ENCODE measurements around the gene FAXC.
"Not testable (repeated sequence)": the region's sequence is repeated elsewhere in the genome, so short reads cannot be mapped to it uniquely, and the experiment has no call there.

The FAXC gene

GRCh38 chr6:99341862-99342455, 7.5 kb downstream of the FAXC start:
- no peak for DNase-seq (ENCODE audit: low read depth in 2 of 3, low spot score in 2 of 3)

DNA sequence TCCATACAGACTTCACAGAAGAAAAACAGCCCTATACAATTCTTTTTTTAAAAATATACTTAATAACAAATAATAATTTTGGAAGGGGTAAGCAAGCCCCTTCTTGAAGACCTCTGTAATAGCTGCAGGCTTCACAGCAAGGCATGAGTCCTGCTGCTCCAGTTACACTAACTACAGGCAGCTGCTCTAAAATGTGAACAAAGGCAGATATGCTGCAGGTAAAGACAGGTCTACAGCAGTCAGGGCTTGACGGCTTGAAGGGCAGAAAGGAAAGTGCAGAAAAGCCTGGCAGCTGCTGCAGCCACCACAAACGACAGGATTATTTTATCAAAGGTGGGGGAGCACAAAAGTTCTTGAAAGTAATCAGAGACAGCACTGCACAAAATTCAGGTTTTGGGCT, 11.3 kb downstream of the FAXC start:
- DNase-seq (ENCODE audit: low read depth in 2 of 3, low spot score in 2 of 3) = no peak

DNA sequence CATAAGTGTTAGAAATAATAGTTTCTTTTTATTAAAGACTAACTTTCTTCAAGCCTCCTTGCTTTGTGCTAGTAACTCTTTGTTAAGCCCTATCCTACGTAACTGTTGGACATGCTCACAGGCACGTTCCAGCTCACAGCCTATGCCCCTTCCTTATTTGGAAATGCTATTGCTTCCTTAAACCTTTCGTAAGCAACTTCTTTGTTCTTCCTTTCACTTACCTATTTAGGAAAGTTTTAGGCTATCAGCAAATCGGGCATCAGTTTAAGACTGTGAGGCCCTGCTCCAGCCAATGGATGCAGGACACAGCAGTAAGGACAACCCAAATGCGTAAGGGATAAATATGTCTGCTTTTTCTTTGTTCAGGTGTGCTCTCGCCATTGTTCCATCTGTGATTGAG, 14.2 kb downstream of the FAXC start:
- not testable (repeated sequence) for DNase-seq (ENCODE audit: low read depth in 2 of 3, low spot score in 2 of 3)

DNA sequence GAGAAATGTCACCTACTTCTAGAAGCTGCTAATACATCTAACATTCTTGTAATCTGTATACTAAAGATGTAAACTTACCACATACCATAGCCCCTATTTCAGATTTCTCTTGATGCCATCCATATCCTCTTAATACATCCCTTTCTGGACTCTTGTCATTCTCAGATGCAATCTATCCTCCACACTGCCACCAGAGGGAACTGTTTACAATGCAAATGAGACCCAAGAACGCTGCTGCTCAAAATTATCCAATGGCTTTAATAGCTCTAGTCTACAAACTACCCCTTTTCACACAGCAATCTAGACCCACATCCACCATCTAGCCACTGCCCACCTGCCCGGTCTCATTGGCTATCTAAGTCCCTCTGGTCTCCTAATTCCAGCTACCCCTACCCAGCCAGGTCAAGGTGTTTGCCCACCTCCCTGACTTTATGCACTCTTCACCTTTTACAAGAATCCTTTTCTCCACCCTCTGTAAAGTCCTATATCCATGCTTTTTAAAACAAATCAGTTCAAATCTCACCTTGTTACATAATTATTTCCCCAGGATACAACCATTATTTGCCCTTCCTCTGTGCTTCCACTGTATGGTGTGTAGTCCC, 14.8 kb downstream of the FAXC start:
- DNase-seq (ENCODE audit: low read depth in 2 of 3, low spot score in 2 of 3) = no peak

DNA sequence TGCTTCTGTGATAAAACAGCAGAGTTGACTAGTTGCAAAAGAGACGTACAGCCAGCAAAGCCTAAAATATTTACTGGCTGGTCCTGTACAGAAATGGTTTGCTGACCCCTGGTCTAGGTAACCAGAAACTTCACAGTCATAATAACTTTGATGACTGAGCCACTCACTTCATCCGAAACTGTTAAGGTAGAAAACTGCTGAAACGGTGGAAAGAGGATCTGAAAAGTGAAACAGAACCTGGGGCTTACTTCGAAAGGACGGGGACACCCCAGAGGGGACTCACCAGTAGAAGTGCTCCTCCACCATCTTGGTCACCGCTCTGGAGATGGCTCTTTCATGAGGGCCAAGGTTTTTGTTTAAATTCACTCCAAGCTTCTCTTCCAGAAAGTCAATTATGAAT, 16.4 kb downstream of the FAXC start:
- DNase-seq (ENCODE audit: low read depth in 2 of 3, low spot score in 2 of 3) = no peak

DNA sequence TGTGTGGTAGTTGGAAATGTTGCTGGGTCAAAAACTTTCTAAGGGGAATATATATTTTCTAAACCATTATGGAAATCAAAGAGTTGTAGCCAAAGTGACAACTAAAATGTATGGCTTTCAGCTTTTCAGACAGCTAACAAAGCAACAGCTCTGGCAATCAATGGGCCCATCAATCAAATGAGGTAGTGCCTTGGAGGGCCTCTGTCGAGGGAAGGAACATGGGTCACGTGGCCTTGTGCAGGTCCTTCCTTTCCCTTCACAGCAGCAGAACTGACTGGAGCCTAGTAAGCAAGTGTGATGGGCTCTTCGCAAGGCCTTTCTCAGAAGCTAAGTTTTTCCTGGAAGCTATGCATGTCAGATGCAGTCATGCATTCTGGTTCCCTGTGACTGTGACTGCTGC, 17.9 kb downstream of the FAXC start:
- no peak for DNase-seq (ENCODE audit: low read depth in 2 of 3, low spot score in 2 of 3)

GRCh38 chr6:99330159-99330558, 19.3 kb downstream of the FAXC start:
- DNase-seq (ENCODE audit: low read depth in 2 of 3, low spot score in 2 of 3) = peak in 1 of 3 experiments; percentile 31

- no peak for DNase-seq (ENCODE audit: low read depth in 2 of 3, low spot score in 2 of 3)
Measured at GRCh38 chr6:99324996-99325395, 24.5 kb downstream of the FAXC start.

GRCh38 chr6:99318566-99318965, 30.9 kb downstream of the FAXC start:
- DNase-seq (ENCODE audit: low read depth in 2 of 3, low spot score in 2 of 3) = no peak

GRCh38 chr6:99312354-99312753, 37.1 kb downstream of the FAXC start:
- DNase-seq (ENCODE audit: low read depth in 2 of 3, low spot score in 2 of 3) = no peak

- no peak for DNase-seq (ENCODE audit: low read depth in 2 of 3, low spot score in 2 of 3)
Measured at GRCh38 chr6:99310553-99310952, 38.9 kb downstream of the FAXC start.

DNA sequence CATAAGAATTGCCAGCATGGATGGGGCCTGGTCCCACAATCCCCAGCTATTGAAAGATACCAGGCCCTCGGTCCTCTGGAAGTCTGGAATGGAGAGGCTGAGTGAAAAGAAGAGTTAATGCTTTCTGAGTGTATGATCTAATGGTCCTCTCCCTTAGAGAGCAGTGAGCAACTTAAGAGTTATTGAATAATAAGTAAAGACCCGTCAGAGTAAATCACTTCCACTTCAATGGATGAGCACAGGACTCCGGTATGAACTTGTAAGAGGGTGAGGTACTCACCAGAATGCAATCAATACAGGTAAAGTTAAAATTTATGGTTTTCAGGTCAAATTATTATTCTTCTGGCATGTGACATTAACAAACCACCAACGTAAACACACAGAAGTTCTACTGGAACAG, 39.9 kb downstream of the FAXC start:
- no peak for DNase-seq (ENCODE audit: low read depth in 2 of 3, low spot score in 2 of 3)

DNA sequence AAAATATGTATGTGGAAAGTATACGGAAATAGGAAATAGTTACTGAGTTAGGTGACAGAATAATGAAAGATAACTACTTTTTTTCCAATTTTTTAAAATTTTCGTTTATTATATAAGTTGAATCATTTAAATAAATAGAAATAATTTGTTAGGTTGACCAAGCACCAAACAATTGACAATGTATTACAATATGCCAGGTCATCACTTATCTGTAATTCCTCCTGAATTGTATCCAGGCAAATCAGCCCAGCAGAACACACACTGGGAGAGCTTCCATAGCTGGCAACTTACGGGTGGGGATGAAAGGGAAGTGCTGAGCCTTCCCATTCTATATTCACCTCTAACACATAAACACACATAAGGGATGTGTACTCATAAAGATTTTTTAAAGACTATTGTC, 40.7 kb downstream of the FAXC start:
- DNase-seq (ENCODE audit: low read depth in 2 of 3, low spot score in 2 of 3) = no peak

GRCh38 chr6:99307295-99307907, 42.1 kb downstream of the FAXC start:
- no peak for DNase-seq (ENCODE audit: low read depth in 2 of 3, low spot score in 2 of 3)

- DNase-seq (ENCODE audit: low read depth in 2 of 3, low spot score in 2 of 3) = no peak
Measured at GRCh38 chr6:99306341-99306740, 43.1 kb downstream of the FAXC start.

DNA sequence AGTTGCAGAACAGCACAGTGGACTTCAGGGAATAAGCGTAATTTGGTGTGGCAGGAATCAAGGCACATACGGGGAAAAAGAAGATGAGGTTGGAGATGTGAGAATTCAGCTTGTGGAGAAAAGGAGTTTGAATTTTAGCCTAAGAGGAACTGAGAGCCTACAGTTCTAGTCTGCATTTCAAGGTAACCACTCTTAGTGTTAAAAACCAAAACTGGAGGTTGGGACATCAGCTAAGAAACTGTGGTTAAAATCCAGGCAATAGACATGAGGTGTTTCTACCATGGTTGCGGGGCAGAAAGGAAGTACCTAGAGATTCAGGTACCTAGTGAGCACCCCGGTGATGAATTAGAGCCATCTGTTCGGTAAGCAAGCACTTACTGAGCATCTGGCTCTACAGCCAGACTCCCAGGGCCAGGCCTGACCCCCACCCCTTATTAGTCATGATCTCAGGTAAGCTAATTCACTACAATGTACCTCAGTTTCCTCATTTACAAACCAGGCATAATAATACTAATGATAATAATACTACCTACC, 44.4 kb downstream of the FAXC start:
- no peak for DNase-seq (ENCODE audit: low read depth in 2 of 3, low spot score in 2 of 3)

- no peak for DNase-seq (ENCODE audit: low read depth in 2 of 3, low spot score in 2 of 3)
Measured at GRCh38 chr6:99297415-99297814, 52.1 kb downstream of the FAXC start.

GRCh38 chr6:99297006-99297405, 52.5 kb downstream of the FAXC start:
- no peak for DNase-seq (ENCODE audit: low read depth in 2 of 3, low spot score in 2 of 3)

- no peak for DNase-seq (ENCODE audit: low read depth in 2 of 3, low spot score in 2 of 3)
Measured at GRCh38 chr6:99296261-99296660, 53.2 kb downstream of the FAXC start.

DNA sequence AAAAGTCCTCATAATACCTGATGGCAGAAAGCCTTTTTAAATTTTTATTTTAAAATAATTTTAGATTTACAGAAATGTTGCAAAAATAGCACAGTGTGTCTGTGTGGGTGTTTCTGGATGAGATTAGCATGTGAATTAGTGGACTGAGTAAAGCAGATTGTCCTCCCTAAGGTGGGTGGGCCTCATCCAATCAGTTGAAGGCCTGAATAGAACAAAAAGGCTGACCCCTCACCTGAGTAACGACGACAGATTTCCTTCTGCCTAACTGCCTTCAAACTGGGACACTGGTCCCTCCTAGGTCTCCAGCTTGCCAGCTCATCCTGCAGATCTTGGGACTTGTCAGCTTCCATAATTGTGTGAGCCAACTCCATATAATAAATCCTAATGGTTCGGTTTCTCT, 54.2 kb downstream of the FAXC start:
- DNase-seq (ENCODE audit: low read depth in 2 of 3, low spot score in 2 of 3) = no peak

DNA sequence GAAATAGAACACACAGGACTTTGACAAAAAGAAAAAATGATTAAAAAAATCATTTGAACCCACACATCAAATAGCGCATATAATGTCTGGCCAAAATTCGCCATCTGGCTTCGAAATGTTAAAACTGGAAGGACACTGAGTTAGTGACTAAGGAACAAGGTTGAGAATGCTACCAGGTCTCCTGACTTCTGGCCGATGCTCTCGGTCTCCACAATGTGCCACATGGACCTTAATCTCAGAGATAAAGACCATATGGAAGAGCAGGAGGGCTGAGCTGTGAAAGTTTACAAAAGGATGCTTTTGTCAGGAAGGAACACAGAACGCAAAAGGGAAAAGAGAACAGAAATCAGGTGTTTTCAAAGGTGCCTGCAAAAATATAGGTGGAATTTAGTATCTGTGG, 54.7 kb downstream of the FAXC start:
- DNase-seq (ENCODE audit: low read depth in 2 of 3, low spot score in 2 of 3) = no peak

GRCh38 chr6:99289701-99290100, 59.8 kb downstream of the FAXC start:
- DNase-seq (ENCODE audit: low read depth in 2 of 3, low spot score in 2 of 3) = no peak

- DNase-seq (ENCODE audit: low read depth in 2 of 3, low spot score in 2 of 3) = no peak
Measured at GRCh38 chr6:99288668-99289067, 60.8 kb downstream of the FAXC start.
